GM12874 (cell line): ENCODE results near the gene SOBP.

Experiments
- CTCF ChIP-seq: IDR thresholded peaks from 2 replicates; pipeline ENCODE4 v1.5.1; 2011; ENCODE audit warnings: low read depth, mild to moderate bottlenecking, control low read depth, low read length, moderate library complexity; ENCODE audit not compliant: insufficient read depth

The SOBP gene

GRCh38 chr6:107633680-107634323, 143.9 kb downstream of the SOBP start:
- no peak for TF ChIP-seq CTCF

- no peak for TF ChIP-seq CTCF
Measured at GRCh38 chr6:107634324-107635056, 144.6 kb downstream of the SOBP start.

- TF ChIP-seq CTCF: no peak
Measured at GRCh38 chr6:107635057-107635515, 145.2 kb downstream of the SOBP start.

GRCh38 chr6:107636486-107636885, 146.6 kb downstream of the SOBP start:
- TF ChIP-seq CTCF: no peak

GRCh38 chr6:107637316-107638315, 147.7 kb downstream of the SOBP start:
- no peak for TF ChIP-seq CTCF

- TF ChIP-seq CTCF: no peak
Measured at GRCh38 chr6:107638493-107638892, 148.6 kb downstream of the SOBP start.

GRCh38 chr6:107639511-107639910, 149.6 kb downstream of the SOBP start:
- no peak for TF ChIP-seq CTCF
